SU-DHL-6 (cell line): ENCODE measurements around the gene VSIG4.

Experiments
- H2AFZ ChIP-seq: fragments of 200-600 bp; sonication (generic); 2 replicates; pipeline ENCODE4 v1.6.1; 2014; ENCODE audit warnings: low read depth, mild to moderate bottlenecking, moderate library complexity, mixed read lengths, antibody characterized with exemption, low read length; ENCODE audit not compliant: severe bottlenecking
- H3F3A ChIP-seq: fragments of 200-600 bp; shearing (Covaris generic); 2 replicates; pipeline ENCODE4 v1.6.0; 2016; ENCODE audit warnings: antibody characterized with exemption, mild to moderate bottlenecking; ENCODE audit not compliant: insufficient read depth
- H3K27ac ChIP-seq: fragments of 200-600 bp; sonication (generic); 2 replicates; pipeline ENCODE4 v1.5.1; 2016; ENCODE audit warnings: low read depth, mild to moderate bottlenecking, low read length, moderate library complexity, mixed read lengths
- H3K27me3 ChIP-seq: fragments of 200-600 bp; sonication (generic), shearing (Covaris generic); 2 replicates; pipeline ENCODE4 v1.6.0; 2014; ENCODE audit warnings: mild to moderate bottlenecking, low read length
- H3K36me3 ChIP-seq: fragments of 200-600 bp; sonication (generic); 2 replicates; pipeline ENCODE4 v1.6.1; 2014; ENCODE audit warnings: mild to moderate bottlenecking, low read length, mixed read lengths
- H3K4me2 ChIP-seq: fragments of 300-600, 200-600 bp; shearing (Covaris generic), sonication (generic); 2 replicates; pipeline ENCODE4 v1.6.0; 2014; ENCODE audit warnings: low read length, low read depth, mild to moderate bottlenecking; ENCODE audit not compliant: poor library complexity, severe bottlenecking
- H3K4me3 ChIP-seq: fragments of 200-600 bp; sonication (generic); 2 replicates; pipeline ENCODE4 v1.5.1; 2014; ENCODE audit warnings: antibody characterized with exemption, low read length, mild to moderate bottlenecking, mixed read lengths; ENCODE audit not compliant: insufficient read depth, poor library complexity, severe bottlenecking
- H3K79me2 ChIP-seq: fragments of 200-600 bp; sonication (generic); 2 replicates; pipeline ENCODE4 v1.6.1; 2014; ENCODE audit warnings: mild to moderate bottlenecking, low read length, moderate library complexity; ENCODE audit not compliant: insufficient read depth
- H3K9ac ChIP-seq: fragments of 200-600 bp; sonication (generic); 2 replicates; pipeline ENCODE4 v1.7.0; 2014; ENCODE audit warnings: mild to moderate bottlenecking, low read length
- H3K9me2 ChIP-seq: fragments of 200-600 bp; sonication (generic); replicated peaks from 2 replicates; pipeline ENCODE4 v1.6.1; 2014; ENCODE audit warnings: low read length; ENCODE audit not compliant: insufficient read depth
- H3K9me3 ChIP-seq: fragments of 200-600 bp; sonication (generic); 2 replicates; pipeline ENCODE4 v1.6.1; 2014; ENCODE audit warnings: low read length, mixed read lengths; ENCODE audit not compliant: insufficient read depth
- H4K20me1 ChIP-seq: fragments of 200-600 bp; sonication (generic); 2 replicates; pipeline ENCODE4 v1.6.1; 2014; ENCODE audit warnings: low read depth, mild to moderate bottlenecking, antibody characterized with exemption, low read length, moderate library complexity, mixed read lengths
- EZH2phosphoT487 ChIP-seq: fragments of 200-600 bp; sonication (generic), shearing (Covaris generic); conservative IDR thresholded peaks from 2 replicates; pipeline ENCODE4 v1.6.1; 2018; ENCODE audit warnings: mild to moderate bottlenecking, antibody characterized with exemption, low read length, moderate library complexity, mixed read lengths
- TF ChIP-seq, protein P1 (sequence below): fragments of 200-600 bp; sonication (generic); IDR thresholded peaks from one replicate; pipeline ENCODE4 v1.5.1; 2017; ENCODE audit warnings: antibody characterized with exemption, mild to moderate bottlenecking, low read length, moderate library complexity; ENCODE audit not compliant: insufficient read depth, poor library complexity, severe bottlenecking

Gene VSIG4

GRCh38 chrX:66018585-66019309 is 21.1 kb downstream of the VSIG4 start:
- no peaks in the 10 kb centered on the region for H3K27me3 ChIP-seq
- H4K20me1 ChIP-seq = no peaks in the 10 kb centered on the region
- H2AFZ ChIP-seq = no peak overlapping the region
- no peaks in the 10 kb centered on the region for H3F3A ChIP-seq
- no peaks in the 10 kb centered on the region for H3K79me2 ChIP-seq
- no peak overlapping the region for H3K4me2 ChIP-seq
- no peaks in the 10 kb centered on the region for H3K9me2 ChIP-seq
- H3K9ac ChIP-seq = no peak overlapping the region
- H3K4me3 ChIP-seq = no peak overlapping the region
- H3K36me3 ChIP-seq = no peaks in the 10 kb centered on the region
- no peak for TF ChIP-seq EZH2phosphoT487
- TF ChIP-seq, protein P1, sequence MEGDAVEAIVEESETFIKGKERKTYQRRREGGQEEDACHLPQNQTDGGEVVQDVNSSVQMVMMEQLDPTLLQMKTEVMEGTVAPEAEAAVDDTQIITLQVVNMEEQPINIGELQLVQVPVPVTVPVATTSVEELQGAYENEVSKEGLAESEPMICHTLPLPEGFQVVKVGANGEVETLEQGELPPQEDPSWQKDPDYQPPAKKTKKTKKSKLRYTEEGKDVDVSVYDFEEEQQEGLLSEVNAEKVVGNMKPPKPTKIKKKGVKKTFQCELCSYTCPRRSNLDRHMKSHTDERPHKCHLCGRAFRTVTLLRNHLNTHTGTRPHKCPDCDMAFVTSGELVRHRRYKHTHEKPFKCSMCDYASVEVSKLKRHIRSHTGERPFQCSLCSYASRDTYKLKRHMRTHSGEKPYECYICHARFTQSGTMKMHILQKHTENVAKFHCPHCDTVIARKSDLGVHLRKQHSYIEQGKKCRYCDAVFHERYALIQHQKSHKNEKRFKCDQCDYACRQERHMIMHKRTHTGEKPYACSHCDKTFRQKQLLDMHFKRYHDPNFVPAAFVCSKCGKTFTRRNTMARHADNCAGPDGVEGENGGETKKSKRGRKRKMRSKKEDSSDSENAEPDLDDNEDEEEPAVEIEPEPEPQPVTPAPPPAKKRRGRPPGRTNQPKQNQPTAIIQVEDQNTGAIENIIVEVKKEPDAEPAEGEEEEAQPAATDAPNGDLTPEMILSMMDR = no peak
- no peaks in the 10 kb centered on the region for H3K9me3 ChIP-seq
- no peak overlapping the region for H3K27ac ChIP-seq

DNA sequence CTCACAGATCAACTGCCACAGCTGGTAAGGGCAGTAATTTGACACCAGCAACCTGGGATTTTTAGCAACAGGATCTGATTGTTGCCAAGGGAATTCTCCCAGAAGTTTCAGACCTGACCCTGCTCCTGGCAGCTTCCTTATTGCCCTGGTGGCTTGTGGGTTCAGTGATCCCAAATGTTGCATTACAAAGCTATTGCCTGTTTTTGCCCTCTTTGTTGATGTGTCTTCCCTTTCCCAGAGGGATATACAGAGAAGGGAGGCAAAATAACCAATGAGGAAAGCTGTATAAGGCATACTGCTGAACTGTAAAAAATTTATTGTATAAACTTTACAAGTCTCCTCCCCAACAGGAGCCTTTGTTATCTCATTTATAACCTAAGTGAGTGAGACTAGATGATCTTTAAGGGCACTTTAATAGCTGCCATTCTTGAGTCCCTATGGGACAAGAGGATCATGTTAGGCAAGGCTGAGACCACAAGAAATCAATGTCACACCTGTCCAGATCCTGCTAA is 22.2 kb downstream of the VSIG4 start:
- Histone ChIP-seq H3K4me2 (no peak overlapping the region), H3K9me2 (no peaks in the 10 kb centered on the region), H3K27me3 (no peaks in the 10 kb centered on the region), H3K79me2 (no peaks in the 10 kb centered on the region), H3K36me3 (no peaks in the 10 kb centered on the region), H3F3A (0 out of 2 replicates have a peak, but pooled peaks cover 5% of the 10 kb centered on the region), H2AFZ (no peak overlapping the region), H3K4me3 (no peak overlapping the region), H3K9ac (no peak overlapping the region), H3K27ac (no peak overlapping the region), H4K20me1 (no peaks in the 10 kb centered on the region), H3K9me3 (no peaks in the 10 kb centered on the region)
- TF ChIP-seq EZH2phosphoT487 = no peak
- TF ChIP-seq, protein P1 = no peak

GRCh38 chrX:66016905-66017658 is 22.8 kb downstream of the VSIG4 start:
- Histone ChIP-seq H3K79me2 (no peaks in the 10 kb centered on the region), H3K27ac (no peak overlapping the region), H2AFZ (no peak overlapping the region), H3K36me3 (no peaks in the 10 kb centered on the region), H3K9me3 (no peaks in the 10 kb centered on the region), H3K9ac (no peak overlapping the region), H3K4me3 (no peak overlapping the region), H3F3A (peaks cover 7% of the 10 kb centered on the region; the same call in 1 of the 2 replicates), H3K4me2 (no peak overlapping the region), H3K27me3 (no peaks in the 10 kb centered on the region), H4K20me1 (no peaks in the 10 kb centered on the region), H3K9me2 (no peaks in the 10 kb centered on the region)
- TF ChIP-seq, protein P1 = no peak
- TF ChIP-seq EZH2phosphoT487 = no peak
